Left ventricle myocardium superior (tissue), 1 donor: Measurements from ENCODE around the gene FAU. TPM values are rescaled to one million over a fixed set of nuclear protein-coding genes. Genes with fewer than 3 reads are reported as not detected.
"Not testable (repeated sequence)": the region's sequence is repeated elsewhere in the genome, so short reads cannot be mapped to it uniquely, and the experiment has no call there.

Experiments used
- ATAC-seq: fragments of 200-7000 bp; cut with Tn5 transposase; one replicate; pipeline ENCODE4 v1.9.1; 2020; ENCODE audit warnings: mild to moderate bottlenecking, moderate library complexity
- DNase-seq: peaks from one replicate; pipeline ENCODE4 v3.0.0-alpha.2; 2020
- intact Hi-C: fragments of 100-400 bp; cut with micrococcal nuclease; formaldehyde crosslinking; loops from one replicate; pipeline ENCODE4 v1.11.0; 2022
- long read RNA-seq: library from polyadenylated mRNA; unstranded; transcript quantifications from one replicate; pipeline ENCODE4 v2.0.0, GENCODE V29; 2021
- total RNA-seq: library from RNA; stranded (reverse); fragmentation: NEBNext Ultra II Directional; extraction: Animal tissue kit (Norgen Biotek cat#: 25700); gene quantifications from one replicate; pipeline ENCODE4 v1.2.1, GENCODE V29; 2021
- donor health status: DM: no; HTN: yes; CAD: no; lungs with severe emphysema.

Gene FAU
- 724 TPM for total RNA-seq
- long read RNA-seq, transcript FAU-208 (1 exons, 1,484 nt): minor isoform, 39 of 428 reads
- long read RNA-seq, transcript FAU-207 (5 exons, 847 nt): major isoform, 377 of 428 reads
- long read RNA-seq, partial matches to known transcripts: 8 of 428 reads
- long read RNA-seq, other reads (novel, unspliced or antisense): 0 of 428 reads

- ATAC-seq (peak; percentile 88), DNase-seq (peak; percentile 98)
- intact Hi-C loops: no loop called here
Observed at GRCh38 chr11:65121865-65122696, at the start of gene FAU, which contains the start of gene MRPL49. Gene FAU, minus strand, starts transcription at chr11:65122134. Its CDS starts 321 bp downstream, at chr11:65121813. Gene MRPL49, plus strand, starts transcription at chr11:65122321. Its CDS starts 26 bp downstream, at chr11:65122347.

DNA sequence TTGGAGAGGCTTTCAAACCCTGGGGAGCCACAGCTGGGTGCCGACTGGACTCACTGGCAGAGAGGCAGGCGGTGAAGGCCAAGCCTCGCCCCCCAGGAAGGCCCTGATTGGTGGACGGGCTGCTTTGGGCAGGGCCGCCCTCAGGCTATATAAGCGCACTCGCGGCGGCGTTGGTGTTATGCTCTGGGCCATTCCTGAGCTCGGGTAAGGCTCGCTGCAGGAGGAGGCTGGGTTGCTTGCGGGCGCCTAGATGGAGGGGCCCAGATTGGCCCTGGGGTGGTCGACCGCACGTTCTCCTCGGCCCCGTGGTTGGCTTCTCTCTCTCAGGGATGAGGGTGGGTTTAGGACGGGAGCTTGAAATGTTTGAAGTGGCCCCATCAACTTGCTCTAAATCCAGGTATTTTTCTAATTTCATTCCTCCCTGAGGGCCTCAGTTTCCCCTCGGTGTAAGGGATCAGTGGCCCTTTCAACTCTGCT is 48.2 kb upstream of the FAU start, which contains the start of gene SPDYC:
Gene SPDYC (plus strand): TSS at position 176 of the 477 bp plus-strand sequence. CDS start 1,125 bp downstream, outside the sequence.
- ATAC-seq (no peak), DNase-seq (no peak)
- intact Hi-C loops: no loop called here

- intact Hi-C loops: no loop called here
- ATAC-seq (no peak), DNase-seq (no peak)
Observed at GRCh38 chr11:65169164-65169641, 47.3 kb upstream of the FAU start.

DNA sequence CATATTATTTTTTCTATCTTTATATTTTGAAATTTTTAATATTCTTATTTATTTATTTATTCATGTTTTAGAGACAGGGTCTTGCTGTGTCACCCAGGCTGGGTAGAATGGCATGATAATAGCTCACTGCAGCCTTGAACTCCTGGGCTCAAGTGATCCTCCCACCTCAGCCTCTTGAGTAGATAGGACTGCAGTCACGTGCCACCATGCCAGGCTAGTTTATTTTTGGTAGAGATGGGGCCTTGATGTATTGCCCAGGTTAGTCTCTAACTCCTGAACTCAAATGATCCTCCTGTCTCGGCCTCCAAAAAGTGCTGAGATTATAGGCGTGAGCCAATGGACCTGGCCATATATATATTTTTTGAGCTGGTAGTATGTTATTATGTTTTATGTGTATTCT is 45.7 kb upstream of the FAU start:
- ATAC-seq (no peak), DNase-seq (no peak)
- intact Hi-C loops: no loop called here

DNA sequence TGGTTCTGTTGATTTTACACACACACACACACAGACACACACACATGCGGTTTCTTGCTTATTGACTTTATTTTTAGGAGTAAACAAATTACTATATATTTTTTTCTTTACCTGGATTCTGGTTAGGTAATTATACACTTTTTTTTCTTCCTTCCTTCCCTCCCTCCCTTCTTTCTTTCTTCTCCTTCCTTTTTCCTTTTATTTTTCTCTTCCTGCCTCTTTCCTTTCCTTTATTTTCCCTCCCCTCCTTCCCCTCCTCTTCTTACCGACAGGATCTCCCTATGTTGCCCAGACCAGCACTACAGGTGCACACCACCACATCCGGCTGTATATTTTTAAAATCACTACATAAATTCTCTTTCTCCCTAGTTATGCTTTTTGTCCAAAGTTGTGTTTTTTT is 45.0 kb upstream of the FAU start:
- DNase-seq (no peak), ATAC-seq (no peak)
- intact Hi-C loops: no loop called here

DNA sequence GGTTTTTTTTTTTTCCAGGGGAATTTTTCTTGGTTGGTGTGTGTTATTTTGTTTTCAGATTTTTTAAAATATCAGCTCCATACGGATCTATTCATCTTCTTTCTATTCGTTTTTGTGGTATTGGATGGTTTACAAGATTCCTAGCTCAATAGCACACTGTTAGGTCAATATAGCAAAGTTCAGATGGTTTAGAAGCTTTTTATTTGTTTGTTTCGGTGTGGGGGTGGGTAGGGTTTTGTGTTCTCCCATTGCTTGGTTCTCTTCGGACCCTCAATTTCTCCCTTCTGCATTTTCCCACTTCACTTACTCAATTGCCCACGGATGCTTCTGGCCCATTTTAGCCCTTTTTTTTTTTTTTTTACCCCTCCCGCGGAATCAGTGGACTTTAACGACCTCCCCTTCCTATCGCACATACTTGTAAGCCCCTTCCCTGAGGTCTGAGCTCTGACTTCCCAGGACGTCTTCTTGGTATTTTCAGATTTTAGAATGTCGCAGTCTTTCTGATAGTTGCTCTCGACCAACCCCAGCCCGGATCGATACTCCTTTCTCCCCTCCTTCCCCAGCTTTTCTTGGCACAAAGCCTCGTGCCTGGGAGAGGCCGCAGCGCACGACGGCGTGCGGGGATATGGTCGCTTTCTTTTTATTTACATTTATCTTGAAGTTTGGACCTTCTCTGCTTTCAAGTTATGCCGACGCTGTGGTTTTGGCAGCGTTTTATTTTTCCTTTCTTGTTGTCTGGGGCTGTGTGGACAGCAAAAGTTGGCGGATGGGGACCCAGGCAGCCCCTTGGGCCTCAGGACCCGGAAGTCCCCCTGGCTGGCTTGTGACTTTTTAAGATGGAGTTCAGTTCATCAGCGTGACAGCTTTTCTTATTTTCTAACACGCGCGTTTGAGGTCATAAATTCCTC is 43.7 kb upstream of the FAU start:
- ATAC-seq (no peak), DNase-seq (no peak)
- intact Hi-C loops: no loop called here

GRCh38 chr11:65163684-65164083 is 41.8 kb upstream of the FAU start:
- intact Hi-C loops: no loop called here
- DNase-seq (no peak), ATAC-seq (no peak)

GRCh38 chr11:65160643-65161042 is 38.7 kb upstream of the FAU start:
- intact Hi-C loops: no loop called here
- ATAC-seq (no peak), DNase-seq (no peak)

GRCh38 chr11:65159012-65159411 is 37.1 kb upstream of the FAU start:
- intact Hi-C loops: no loop called here
- ATAC-seq (no peak), DNase-seq (no peak)

- DNase-seq: no peak
- no peak for ATAC-seq
- intact Hi-C loops: no loop called here
Observed at GRCh38 chr11:65157336-65157735, 35.4 kb upstream of the FAU start.

DNA sequence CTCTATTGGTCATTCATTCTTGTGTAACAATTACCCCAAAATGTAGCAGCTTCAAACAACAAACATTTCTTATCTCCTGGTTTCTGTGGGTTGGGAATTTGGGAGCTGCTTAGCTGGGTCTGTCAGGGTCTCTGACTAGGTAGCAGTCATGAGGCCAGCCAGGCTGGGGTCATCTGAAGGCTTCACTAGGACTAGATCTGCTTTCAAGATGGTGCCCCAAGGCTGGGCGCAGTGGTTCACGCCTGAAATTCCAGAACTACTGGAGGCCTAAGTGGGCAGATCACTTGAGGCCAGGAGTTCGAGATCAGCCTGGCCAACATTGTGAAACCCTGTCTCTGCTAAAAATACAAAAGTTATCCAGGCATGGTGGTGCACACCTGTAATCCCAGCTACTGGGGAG is 35.0 kb upstream of the FAU start:
- ATAC-seq (no peak), DNase-seq (no peak)
- intact Hi-C loops: no loop called here

GRCh38 chr11:65156256-65156655 is 34.3 kb upstream of the FAU start:
- intact Hi-C loops: no loop called here
- no peak for ATAC-seq

GRCh38 chr11:65152122-65152521 is 30.2 kb upstream of the FAU start:
- ATAC-seq (no peak), DNase-seq (no peak)
- intact Hi-C loops: no loop called here

More at GRCh38 chr11:65156256-65156655, 34.3 kb upstream of the FAU start:
- no peak for DNase-seq

GRCh38 chr11:65151331-65151899 is 29.5 kb upstream of the FAU start:
- intact Hi-C loops: no loop called here

DNA sequence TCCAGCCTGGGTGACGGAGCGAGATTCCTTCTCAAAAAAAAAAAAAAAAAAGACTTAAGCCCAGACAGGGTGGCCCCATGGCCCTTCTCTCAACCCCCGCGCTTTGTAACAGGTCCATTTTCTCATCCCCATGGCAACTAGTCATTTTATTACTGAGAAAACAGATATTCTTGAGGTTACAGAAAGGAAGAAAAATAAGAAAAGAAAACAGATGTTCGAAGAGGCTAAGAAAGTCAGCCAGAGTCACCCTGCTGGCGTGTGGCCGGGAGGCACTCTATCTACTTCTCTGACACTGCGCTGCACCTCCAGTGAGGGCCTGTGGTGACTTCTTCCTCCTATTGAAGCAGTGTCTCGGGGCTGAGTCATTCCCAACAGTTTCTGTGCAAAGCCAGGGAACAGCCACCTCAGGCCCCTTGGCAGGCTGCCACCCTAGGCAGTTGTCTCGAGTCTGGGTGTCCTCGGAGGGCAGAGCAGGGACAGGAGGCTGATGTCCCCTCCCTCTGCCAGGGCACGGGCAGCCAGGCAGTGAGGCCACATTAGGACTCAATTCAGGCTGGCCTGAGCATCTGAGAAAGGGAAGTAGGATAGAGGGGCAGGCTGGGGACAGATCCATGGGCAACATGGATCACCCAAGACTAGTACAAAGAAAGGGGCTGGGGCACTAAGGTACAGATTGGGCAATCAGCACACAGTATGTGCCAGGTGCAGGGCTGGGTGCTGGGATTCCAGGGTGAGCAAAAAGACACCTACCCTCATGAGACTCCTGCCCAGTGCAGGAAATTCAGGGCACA is 28.8 kb upstream of the FAU start:
- peak; percentile 91 for DNase-seq
- intact Hi-C loops: no loop called here
- peak; percentile 98 for ATAC-seq

More at GRCh38 chr11:65151331-65151899, 29.5 kb upstream of the FAU start:
- ATAC-seq (peak; percentile 7), DNase-seq (no peak)

DNA sequence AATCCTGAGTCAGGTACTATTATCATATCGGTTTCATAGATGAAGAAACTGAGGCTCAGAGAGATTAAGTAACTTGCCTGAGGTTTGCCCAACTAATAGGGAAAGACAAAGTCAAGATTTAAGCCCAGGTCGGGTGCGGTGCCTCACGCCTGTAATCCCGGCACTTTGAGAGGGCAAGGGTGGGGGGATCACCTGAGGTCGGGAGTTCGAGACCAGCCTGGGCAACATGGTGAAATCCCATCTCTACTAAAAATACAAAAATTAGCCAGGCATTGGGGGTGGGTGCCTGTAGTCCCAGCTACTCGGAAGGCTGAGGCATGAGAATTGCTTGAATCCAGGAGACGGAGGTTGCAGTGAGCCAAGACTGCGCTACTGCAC is 28.2 kb upstream of the FAU start:
- DNase-seq, intact Hi-C loops, ATAC-seq: not testable (repeated sequence)

GRCh38 chr11:65148657-65149056 is 26.7 kb upstream of the FAU start:
- DNase-seq: no peak
- no peak for ATAC-seq
- intact Hi-C loops: no loop called here

DNA sequence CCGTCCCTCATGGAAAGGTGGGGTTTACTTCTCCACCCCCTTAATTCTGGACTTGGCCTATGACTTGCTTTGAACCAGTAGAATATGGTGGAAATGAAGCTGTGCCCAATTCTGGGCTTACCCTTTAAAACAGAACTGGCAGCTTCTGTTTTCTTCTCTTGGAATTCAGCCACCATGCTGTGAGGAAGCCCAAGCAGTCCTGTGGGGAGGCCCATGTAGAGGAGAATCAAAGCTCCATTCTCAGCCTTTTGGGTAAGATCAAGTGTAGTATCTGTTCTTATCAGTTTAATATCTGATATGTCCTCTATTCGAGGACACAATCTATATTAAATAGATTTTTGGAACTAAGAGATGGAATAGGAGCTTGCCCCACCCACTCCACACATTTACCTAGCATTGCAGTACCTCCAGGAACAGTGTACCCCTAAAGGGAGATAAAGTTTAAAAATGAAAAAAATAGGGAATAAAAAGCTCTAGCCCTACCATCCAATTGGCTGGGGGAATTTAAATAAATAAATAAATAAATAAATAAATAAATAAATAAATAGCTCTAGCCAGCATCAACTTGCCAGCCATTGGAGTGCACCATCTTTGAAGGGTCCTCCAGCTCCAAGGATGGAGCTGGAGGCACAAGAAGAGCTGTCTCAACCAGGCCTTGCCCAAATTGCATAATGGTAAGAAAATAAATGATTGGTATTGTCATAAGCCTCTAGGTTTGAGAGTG is 25.6 kb upstream of the FAU start:
- no peak for ATAC-seq

More for the DNA sequence above, 25.6 kb upstream of the FAU start:
- no peak for DNase-seq
- intact Hi-C loops: no loop called here
